SK-N-MC (cell line): ENCODE data around the gene CTBP2.

Experiments
- DNase-seq: peaks from one replicate; pipeline ENCODE4 v3.0.0-alpha.2; 2011; ENCODE audit warnings: low read depth, low spot score
- H3K27ac ChIP-seq: fragments of 200-600 bp; sonication (generic); 2 replicates; pipeline ENCODE4 v1.5.1; 2016; ENCODE audit warnings: mixed run types
- H3K36me3 ChIP-seq: fragments of 200-600 bp; sonication (generic); 2 replicates; pipeline ENCODE4 v1.6.1; 2017; ENCODE audit warnings: antibody characterized with exemption, low read length, mixed read lengths; ENCODE audit not compliant: insufficient read depth
- H3K4me3 ChIP-seq: fragments of 200-600 bp; sonication (generic); 2 replicates; pipeline ENCODE4 v1.5.1; 2016
- H3K9ac ChIP-seq: fragments of 200-600 bp; sonication (generic); 2 replicates; pipeline ENCODE4 v1.8.0; 2017; ENCODE audit warnings: mixed run types, mixed read lengths; ENCODE audit not compliant: insufficient read length
- H3K9me3 ChIP-seq: fragments of 200-600 bp; sonication (generic); 2 replicates; pipeline ENCODE4 v1.6.1; 2017; ENCODE audit warnings: low read depth, mild to moderate bottlenecking, antibody characterized with exemption, low read length, moderate library complexity, mixed read lengths
- EZH2 ChIP-seq: fragments of 200-600 bp; sonication (generic); IDR thresholded peaks from one replicate; pipeline ENCODE4 v1.6.1; 2017; ENCODE audit warnings: antibody characterized with exemption
- FOXP2 ChIP-seq: optimal IDR thresholded peaks from 2 replicates; pipeline ENCODE3; 2011; ENCODE audit warnings: mild to moderate bottlenecking, moderate library complexity; ENCODE audit not compliant: insufficient read depth; ENCODE audit errors: extremely low read length, control extremely low read depth
- POLR2AphosphoS5 ChIP-seq: IDR thresholded peaks from 2 replicates; pipeline ENCODE4 v1.6.1; 2012; ENCODE audit warnings: mild to moderate bottlenecking, low read depth, low read length, borderline replicate concordance

Gene CTBP2

DNA sequence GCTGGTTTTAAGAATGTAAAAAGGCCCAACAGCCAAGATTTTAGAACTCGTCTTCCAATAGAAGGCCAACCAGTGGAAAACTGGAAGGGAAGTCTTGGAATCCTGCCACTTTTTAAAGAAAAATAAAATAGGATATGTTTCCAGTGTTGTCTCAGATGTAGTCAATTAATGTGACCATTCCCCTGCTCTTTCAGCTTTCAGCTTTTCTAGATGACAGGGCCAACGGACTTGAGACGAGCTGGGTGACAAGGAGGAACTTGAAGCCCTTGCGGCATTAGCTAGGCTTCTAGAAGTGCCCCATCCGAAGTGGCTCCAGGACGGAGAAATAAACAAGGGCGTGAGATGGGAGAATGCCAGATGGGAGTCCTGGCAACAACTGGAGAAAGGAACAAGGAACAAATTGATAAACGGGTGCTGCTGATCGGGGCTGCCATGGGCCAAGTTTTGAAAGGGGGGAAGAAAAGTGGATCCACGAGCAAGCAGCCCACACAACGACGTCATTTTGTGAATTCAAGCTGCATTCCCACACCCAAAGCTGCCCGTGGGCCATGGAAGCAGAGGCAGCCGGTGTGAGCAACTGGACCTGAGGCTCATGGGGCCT lies 42.3 kb downstream of the CTBP2 start:
- no peak for TF ChIP-seq EZH2
- no peak for TF ChIP-seq FOXP2
- TF ChIP-seq POLR2AphosphoS5 = no peak
- DNase-seq = no peak
- Histone ChIP-seq H3K36me3 (no peaks in the 10 kb centered on the region), H3K9me3 (no peaks in the 10 kb centered on the region), H3K4me3 (no peak overlapping the region), H3K9ac (no peak overlapping the region), H3K27ac (peak overlapping the region; percentile 77)

GRCh38 chr10:125116652-125117310 lies 43.6 kb downstream of the CTBP2 start:
- Histone ChIP-seq H3K9ac (no peak overlapping the region), H3K9me3 (no peaks in the 10 kb centered on the region), H3K4me3 (no peak overlapping the region), H3K27ac (no peak overlapping the region), H3K36me3 (no peaks in the 10 kb centered on the region)
- TF ChIP-seq POLR2AphosphoS5 (no peak), EZH2 (no peak), FOXP2 (no peak)
- DNase-seq = no peak

DNA sequence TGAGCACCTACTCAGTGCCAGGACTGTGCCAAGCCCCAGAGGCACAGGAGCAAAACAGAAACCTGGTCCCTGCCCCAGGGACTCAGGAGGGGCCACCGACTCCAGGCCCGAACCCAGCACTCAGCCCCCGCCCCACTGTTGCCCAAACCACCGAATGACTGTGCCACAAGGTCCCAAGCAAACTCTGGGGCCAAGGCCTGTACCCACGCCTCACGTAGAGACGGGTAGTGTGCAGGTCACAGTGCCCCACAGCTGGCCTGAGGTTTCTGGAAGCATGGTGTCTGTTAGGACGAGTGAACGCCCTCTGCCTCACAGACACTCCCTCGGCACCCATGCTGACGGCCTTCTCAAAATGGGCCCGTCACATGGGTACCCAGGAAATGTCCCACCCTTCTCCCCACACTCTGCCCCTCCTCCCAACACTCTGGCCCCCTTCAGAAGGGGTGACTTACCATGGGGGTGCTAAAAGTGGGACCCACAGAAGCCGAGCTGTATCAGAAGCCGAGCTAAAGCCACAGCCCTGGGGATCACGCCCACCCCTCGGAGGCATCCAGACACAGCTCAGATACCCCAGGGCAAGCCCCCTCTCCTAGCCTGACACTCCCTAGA lies 44.2 kb downstream of the CTBP2 start:
- no peaks in the 10 kb centered on the region for H3K36me3 ChIP-seq
- no peak overlapping the region for H3K9ac ChIP-seq
- TF ChIP-seq EZH2 (no peak), POLR2AphosphoS5 (no peak), FOXP2 (no peak)
- no peaks in the 10 kb centered on the region for H3K9me3 ChIP-seq
- no peak for DNase-seq
- H3K27ac ChIP-seq = no peak overlapping the region
- no peak overlapping the region for H3K4me3 ChIP-seq

GRCh38 chr10:125115409-125115808 lies 45.0 kb downstream of the CTBP2 start:
- H3K9ac ChIP-seq = no peak overlapping the region
- TF ChIP-seq FOXP2 (no peak), EZH2 (no peak), POLR2AphosphoS5 (no peak)
- H3K36me3 ChIP-seq = no peaks in the 10 kb centered on the region
- no peak overlapping the region for H3K4me3 ChIP-seq
- DNase-seq = no peak
- H3K27ac ChIP-seq = no peak overlapping the region
- H3K9me3 ChIP-seq = no peaks in the 10 kb centered on the region

- DNase-seq = no peak
- Histone ChIP-seq H3K9me3 (no peaks in the 10 kb centered on the region), H3K27ac (no peak overlapping the region), H3K36me3 (no peaks in the 10 kb centered on the region; the same call in 1 of the 2 replicates), H3K9ac (no peak overlapping the region), H3K4me3 (no peak overlapping the region)
- no peak for TF ChIP-seq EZH2
Measured at GRCh38 chr10:125114761-125115391, 45.5 kb downstream of the CTBP2 start.

GRCh38 chr10:125113691-125114371 lies 46.5 kb downstream of the CTBP2 start:
- no peaks in the 10 kb centered on the region for H3K9me3 ChIP-seq
- H3K4me3 ChIP-seq = no peak overlapping the region
- peaks cover 9% of the 10 kb centered on the region for H3K36me3 ChIP-seq
- no peak for TF ChIP-seq EZH2
- TF ChIP-seq FOXP2 = no peak
- TF ChIP-seq POLR2AphosphoS5 = no peak
- DNase-seq = no peak
- no peak overlapping the region for H3K9ac ChIP-seq
- H3K27ac ChIP-seq = peak overlapping the region; percentile 42; the same call in 1 of the 2 replicates

DNA sequence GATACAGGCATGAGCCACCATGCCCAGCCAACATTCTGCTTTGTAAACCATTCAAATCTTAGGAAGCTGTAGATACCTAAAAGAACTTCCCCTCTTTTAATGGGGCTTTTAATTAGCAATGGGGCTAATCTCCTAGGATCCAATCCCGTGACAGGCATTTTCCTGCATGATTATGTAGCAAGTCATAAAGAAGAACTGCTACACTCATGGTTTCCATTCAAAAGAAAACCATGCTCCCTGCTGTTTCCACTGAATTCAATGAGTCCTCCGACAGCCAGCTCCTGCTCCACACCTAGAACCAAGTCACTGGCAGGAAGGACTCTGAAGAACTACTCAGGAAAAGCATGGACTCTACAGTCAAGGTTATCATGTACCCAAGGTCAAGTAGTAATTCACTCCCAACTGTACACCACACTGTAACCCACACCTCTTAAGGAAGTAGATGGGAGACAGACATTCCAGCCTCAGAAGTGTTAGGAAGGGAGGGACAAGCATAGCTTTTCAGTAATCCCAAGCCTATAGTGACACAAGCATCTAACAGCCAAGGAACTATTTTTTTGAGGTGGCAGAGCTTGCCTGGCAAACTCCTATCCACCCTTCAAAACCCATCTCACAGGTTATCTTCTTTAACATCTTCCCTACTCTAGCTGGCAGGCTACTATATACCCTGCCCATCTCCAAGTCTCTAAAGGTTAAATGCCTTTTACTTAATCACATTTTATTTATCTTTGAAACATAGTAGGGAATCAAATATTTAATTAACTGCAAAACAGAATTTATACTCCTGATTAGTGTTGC lies 47.5 kb downstream of the CTBP2 start:
- no peak overlapping the region; the same call in 1 of the 2 replicates for H3K27ac ChIP-seq
- DNase-seq = no peak
- H3K4me3 ChIP-seq = no peak overlapping the region
- peaks cover 17% of the 10 kb centered on the region for H3K36me3 ChIP-seq
- no peak overlapping the region for H3K9ac ChIP-seq
- no peaks in the 10 kb centered on the region for H3K9me3 ChIP-seq
- TF ChIP-seq EZH2 = no peak
- TF ChIP-seq FOXP2 = no peak
- TF ChIP-seq POLR2AphosphoS5 = no peak

DNA sequence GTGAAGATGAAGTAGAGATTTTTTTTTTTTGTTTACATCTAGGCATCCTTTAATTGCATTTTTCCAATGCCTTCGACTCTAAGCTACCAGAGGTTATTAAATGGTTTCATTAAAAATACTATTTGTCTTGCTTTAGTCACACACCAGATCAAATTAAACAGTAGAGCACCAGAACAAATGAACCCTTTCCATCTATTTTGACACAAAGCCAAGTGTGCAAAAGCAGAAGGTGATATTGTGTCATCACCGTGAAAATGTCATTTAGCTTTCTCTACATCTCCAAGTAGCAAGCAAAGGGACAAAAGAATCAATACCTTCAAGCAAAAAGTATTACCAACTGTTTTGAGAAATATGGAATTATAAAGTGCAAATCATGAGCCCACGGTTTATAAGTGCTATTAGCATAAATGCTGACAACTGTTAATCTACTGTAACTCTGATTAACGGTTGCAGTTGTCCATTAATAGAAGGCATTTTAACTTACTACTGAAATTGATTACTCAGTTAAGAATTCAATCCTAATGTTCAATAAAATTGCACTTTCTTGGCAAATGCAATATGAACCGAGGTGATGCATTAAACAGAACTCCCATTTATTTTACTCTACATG lies 49.1 kb downstream of the CTBP2 start:
- TF ChIP-seq FOXP2 (no peak), EZH2 (no peak), POLR2AphosphoS5 (no peak)
- Histone ChIP-seq H3K4me3 (no peak overlapping the region), H3K36me3 (peaks cover 19% of the 10 kb centered on the region), H3K9me3 (no peaks in the 10 kb centered on the region), H3K27ac (no peak overlapping the region), H3K9ac (no peak overlapping the region)
- no peak for DNase-seq
